Activated CD8-positive, alpha-beta memory T cell treated with anti-CD3 and anti-CD28 coated beads, Interleukin-2, amount 50 U/mL, for 1 hour (primary cell): ENCODE data around the gene DLGAP1.
"Not testable (repeated sequence)": the region's sequence is repeated elsewhere in the genome, so short reads cannot be mapped to it uniquely, and the experiment has no call there.

Source experiments
- DNase-seq: peaks from one replicate; pipeline ENCODE4 v3.0.0-alpha.2; 2020; ENCODE audit errors: extremely low read depth

The DLGAP1 gene

DNA sequence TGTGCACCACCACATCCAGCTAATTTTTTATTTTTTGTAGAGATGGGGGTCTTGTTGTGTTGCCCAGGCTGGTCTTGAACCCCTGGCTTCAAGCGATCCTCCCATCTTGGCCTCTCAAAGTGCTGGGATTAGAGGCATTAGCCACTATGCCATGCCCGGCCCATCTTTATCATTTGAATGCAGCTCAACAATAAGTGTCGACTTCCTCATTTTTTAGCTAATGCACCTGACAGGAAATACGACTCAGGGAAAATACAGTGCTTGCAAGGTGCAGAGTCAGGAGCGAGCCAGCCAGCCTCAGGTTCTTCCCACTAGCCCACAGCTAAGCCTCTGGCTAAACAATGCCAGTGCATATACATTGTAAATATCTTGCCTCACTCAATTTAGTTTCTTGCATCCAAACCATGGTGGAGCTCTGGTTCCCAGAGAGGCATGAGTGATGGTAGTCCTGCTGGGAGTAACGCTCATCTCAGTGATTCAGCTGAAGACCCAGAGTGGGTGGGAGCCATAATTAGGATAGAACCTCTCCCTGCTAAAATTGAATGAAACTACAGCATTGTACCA, 870.1 kb downstream of the DLGAP1 start:
- DNase-seq, result no peak

DNA sequence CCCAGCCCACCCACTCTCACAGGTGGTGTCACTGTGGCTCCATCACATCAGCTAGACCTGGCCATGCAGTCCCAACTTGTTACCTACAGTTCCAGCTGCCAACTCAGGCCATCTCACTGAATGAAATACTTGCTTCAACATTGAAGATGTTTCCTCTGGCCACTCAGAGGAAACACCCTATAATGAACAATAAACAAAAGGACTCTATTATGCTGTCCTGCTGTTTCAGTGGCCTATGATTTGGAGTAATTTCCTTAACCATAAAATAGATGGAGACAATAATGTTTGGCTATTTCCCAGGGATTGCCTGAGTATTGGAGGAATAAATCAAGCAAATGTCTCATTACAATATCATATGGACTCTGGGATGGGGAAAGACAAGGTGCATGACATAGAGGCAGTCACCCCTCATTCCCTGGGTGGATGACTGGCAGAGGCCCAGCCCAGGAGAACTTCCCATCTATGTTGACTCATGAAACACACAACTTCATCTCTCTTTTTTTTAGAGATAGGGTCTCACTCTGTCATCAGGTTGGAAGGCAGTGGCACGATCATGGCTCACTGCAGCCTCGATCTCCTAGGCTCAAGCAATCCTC, 870.7 kb downstream of the DLGAP1 start:
- no peak for DNase-seq

DNA sequence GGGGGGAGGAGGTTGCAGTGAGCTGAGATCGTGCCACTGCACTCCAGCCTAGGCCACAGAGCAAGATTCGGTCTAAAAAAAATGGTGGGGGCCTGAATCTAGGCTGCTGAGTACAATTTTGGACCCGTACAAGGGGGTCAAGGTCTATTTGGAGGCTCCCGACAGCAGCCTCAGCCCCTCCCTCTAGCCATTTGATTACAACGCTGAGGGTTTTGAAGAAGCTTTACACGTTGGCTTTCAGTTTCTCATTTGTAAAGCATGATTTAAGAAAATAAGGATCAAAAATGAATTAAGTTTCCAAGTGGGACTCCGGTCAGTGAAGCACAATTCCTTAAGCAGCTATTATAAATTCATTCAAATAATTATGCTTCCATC, 871.2 kb downstream of the DLGAP1 start:
- DNase-seq, result no peak

- DNase-seq, result not testable (repeated sequence)
Observed at GRCh38 chr18:3583106-3583872, 871.8 kb downstream of the DLGAP1 start.

DNA sequence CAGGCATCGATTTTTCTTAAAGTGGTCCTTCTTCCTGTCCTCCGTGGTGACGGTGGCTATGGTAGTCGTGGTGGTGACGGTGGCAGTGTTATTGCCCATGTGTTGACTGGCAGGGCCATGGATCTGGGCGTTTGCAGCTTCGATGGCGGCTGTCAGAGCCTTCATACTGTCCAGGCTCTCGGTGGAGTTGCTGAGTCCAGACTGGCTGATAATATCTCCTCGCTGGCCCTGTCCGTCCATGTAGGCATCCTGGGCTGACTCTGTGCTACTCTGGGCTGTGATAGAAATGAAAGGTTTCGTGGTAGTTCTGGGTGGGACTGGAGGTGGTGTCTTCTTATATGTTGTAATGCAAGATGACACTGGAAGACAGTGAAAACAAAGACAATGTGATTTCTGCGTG, 873.2 kb downstream of the DLGAP1 start:
- DNase-seq, result no peak

DNA sequence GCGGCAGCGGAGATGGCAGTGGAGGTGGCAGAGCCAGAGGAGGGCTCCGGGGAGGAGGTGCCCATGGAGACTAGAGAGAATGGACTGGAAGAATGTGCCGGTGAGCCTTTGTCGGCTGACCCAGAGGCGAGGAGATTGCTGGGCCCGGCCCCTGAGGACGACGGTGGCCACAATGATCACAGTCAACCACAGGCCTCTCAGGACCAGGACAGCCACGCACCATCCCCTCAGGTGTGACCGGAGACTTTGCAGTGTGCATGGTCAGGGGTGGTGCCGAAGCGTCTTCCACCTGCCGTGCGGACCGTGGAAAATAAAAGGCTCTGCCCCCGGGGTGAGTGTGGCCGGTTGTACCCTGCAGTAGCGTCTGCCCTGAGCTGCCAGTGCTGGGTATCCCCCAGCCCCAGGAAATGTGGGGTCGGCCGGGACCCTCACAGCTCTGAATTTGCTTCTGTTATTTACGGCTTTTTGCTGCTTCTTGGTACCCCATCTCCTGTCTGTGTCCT, 874.5 kb downstream of the DLGAP1 start:
- DNase-seq, result not testable (repeated sequence)

DNA sequence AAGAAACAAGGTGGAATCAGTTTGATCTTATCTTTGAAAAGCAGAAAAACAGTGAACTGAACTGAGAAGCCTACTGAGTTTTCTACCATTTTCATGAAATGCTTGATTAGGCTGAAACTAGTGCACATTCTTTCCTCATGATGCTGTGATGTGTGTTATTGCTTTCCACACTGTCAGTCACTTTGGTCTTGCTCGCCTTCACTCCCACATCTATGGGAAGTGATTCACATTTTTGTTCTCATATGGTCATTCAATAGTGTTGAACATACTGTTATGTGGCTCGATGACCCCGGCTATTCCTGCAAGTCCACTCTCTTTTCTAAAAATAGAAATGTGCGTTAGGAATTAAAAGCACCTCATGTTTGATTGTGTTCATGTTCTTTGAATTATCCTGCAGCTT, 875.4 kb downstream of the DLGAP1 start:
- DNase-seq, result no peak

DNA sequence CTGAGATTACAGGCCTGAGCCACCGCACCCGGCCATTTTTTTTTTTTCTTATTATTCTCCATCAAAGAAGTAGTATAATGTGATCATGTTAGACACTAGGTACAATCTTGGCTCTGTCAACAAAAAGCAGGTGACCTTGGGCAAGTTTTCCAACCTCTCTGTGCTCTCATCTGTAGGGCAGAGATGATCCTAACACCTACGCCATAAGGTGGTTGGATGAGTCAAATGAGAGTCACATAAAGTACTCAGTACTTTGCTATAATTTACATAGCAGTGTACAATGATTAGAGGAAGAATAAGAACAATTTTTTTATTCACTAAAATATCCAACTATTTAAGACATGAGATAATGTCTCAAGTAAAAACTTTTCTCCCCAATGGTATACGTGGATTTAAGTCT, 876.5 kb downstream of the DLGAP1 start:
- DNase-seq, result no peak

- DNase-seq, result no peak
Observed at GRCh38 chr18:3577281-3577855, 877.7 kb downstream of the DLGAP1 start.

- DNase-seq, result no peak
Observed at GRCh38 chr18:3572761-3573160, 882.3 kb downstream of the DLGAP1 start.

DNA sequence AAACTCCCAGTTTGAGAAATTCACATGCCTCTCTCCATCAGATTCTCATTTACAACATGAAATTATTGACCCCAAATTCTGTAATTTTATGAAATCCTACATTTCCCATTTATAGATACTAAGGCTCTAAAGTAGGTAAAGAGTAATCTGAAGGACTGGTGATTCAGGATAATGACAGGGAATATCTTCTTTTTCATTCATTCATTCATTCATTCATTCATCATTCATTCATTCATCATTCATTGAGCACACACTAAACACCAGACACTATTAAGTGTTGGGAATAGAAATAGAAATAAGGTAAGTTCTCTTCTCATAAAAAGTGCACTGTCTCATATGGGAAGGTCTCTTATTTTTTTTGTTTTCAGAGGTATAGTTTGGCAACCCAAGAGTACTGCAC, 888.3 kb downstream of the DLGAP1 start:
- DNase-seq, result no peak

DNA sequence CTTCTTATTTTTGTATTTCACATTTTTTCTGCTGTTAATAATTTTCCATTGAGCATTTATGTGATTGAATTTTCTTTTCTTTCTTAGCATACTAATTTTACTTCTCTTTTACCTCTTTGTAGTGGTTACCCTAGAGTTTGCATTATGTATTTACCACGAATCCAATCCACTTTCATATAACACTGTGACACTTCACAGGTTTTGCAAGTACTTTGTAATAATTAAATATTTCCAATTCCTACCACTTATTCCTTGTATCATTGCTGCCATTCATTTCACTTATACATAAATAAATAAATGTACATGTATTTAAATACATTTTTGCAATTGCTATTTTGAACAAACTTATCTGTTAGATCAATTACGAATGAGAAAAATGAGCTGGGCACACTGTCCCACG, 894.4 kb downstream of the DLGAP1 start:
- no peak for DNase-seq

DNA sequence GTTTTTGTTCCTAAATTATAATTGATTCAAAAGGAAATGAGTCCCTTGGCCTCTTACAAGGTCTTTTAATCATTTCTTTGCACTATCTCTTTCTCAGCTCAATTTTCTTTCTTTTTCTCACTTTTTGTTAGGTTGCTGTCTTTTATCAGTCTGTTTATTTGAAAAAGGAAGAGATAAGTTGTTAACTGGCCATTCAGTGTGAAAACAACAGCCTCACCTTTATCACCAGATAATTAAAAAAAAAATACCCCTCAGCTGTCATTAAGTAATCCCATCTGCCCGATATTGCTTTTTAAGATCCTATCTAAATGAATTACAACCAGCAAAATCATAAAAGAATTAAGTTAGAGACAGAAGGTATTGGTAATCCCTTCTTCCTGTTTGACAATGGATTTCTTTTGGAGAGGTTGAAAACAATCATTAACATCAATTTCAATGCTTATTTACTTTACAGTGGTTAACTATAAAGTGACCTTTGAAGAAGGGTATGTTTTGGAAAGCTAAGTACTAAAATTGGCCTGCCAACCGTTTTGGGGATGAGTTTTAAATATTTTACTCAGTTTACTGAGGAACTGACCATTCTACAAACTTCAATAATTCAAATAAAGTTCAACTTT, 900.2 kb downstream of the DLGAP1 start:
- DNase-seq, result no peak

GRCh38 chr18:3554091-3554601, 901.0 kb downstream of the DLGAP1 start:
- no peak for DNase-seq

DNA sequence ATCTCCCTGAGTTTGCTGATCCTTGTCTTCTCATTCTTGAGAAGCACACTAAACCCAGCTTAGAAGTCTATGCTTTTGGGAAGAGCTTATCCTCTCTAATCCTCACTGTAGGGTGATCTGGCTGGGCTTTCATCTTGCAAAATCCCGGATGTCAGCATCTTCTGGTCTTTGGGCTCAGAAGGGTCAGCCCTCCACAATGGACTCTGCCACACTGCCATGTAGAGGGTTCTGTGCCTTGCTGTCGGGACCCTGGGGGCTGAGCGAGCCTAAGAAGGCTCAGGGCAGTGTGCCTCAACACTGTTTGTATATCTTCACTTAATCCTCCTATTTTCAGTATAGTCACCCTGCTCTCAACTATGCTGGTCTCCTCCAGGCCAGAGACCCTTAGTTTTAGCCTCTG, 902.8 kb downstream of the DLGAP1 start:
- DNase-seq, result no peak

DNA sequence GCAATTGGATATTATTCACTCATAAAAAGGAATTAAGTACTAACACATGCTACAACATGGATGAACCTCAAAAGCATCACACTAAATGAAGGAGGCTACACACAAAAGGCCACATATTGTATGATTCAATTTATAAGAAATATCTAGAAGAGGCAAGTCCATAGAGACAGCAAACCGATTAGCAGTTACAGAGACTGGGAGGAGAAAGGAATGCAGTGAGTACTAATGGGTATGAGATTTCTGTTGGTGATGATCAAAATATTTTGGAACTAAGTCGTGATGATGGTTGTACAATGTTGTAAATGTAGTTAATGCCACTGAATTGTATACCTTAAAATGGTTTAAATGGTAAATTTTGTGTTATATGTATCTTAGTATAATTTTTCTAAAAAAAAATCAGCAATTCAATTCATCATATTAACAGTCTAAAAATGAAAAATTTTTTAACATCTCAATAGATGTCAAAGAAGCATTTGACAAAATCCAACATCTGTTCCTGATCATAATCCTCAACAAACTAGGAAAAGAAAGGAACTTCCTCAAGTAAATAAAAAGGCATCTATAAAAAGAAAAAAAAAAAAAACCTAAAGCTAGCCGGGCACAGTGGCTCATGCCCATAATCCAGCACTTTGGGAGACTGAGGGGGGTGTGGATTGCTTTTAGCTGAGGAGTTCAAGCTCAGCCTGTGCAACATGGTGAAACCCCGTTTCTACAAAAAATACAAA, 907.1 kb downstream of the DLGAP1 start:
- DNase-seq, result no peak

GRCh38 chr18:3546106-3546505, 909.0 kb downstream of the DLGAP1 start:
- no peak for DNase-seq

DNA sequence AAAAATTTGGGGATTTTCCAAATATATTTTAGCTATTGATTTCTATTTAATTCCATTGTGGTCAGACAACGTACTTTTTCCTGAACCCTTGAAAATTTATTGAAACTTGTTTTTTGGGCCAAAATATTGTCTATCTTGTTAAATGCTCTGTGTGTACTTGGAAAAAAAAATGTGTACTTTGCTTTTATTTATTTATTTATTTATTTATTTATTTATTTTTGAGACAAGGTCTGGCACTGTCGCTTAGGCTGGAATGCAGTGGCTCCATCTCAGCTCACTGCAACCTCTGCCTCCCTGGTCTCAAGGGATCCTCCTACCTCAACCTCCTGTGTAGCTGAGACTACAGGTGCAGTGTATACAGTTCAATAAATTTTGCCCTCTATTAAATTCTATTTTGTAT, 910.6 kb downstream of the DLGAP1 start:
- DNase-seq, result no peak

DNA sequence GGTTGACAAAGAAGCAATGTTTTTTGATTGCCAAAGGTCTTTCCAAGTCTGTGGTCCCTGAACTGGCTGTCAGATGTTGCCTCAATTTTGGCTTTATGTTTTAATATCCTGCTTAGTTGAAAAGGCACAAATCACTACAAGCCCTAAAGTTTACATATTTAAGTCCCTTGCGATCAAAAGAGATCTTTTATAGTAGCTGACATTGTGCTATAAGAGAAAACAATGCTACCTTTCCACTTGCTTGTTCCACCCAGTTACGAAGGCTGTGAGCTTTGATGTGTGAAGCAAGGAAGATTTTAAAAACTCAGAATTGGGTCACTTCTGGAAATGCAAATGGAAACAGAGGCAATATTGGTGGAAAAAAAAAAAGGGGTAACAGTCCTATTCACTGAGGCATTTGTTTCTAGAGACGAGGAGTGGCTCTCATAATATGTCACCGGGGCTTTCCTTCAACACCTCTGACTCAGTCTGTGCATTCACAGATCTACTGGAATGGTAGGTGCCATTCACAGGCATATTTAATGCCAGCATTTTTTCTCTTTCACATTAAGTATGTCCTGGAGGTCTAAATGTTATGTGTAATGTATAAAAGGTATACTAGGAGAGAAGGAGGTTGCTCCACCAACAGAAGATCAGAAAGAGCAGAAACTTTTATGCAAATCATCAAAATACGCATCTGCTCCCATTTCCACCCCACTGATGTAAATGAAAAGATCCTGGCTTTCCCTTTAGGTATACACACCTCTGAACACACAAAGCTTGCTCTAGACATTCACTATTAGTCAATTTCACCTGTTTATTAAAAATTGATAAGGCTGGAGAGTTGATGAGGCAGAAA, 913.3 kb downstream of the DLGAP1 start:
- DNase-seq, result no peak

- DNase-seq, result no peak
Observed at GRCh38 chr18:3540805-3541548, 914.1 kb downstream of the DLGAP1 start.
